ENCODE measurements around the gene TMEM178B. TPM values are rescaled to one million over a fixed set of nuclear protein-coding genes. Genes with fewer than 3 reads are reported as not detected.

The TMEM178B gene
- total RNA-seq, 2 experiments from 2014 or later, result not detected

DNA sequence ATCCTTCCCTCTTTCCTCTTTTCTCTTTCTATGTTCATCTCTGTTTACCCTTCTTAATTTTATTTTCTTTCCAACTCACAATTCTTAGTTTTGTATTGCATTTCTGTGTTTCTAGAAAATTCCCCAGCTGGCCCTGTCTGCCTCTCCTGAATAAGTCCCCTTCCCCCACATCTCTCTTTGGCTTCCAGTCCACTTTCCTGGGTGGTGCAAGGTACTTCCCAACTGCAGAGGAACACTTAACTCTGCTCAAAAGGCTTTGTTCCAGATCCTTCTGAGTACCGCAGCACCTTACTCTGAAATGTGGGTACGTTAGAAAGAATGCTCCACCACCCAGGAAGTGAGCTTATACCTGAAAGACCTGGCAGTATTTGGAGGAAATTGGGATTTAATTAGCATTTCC lies 227.0 kb downstream of the TMEM178B start:
- intact Hi-C loops (cut with DNase I, micrococcal nuclease), result no loop called here
- ChIA-PET POLR2A (no interaction called here), CTCF (no interaction called here)
- Histone ChIP-seq H3K9me3 (ENCODE audit: control insufficient read depth in 1 of 2, insufficient read depth in 1 of 2, low read length in 2 of 2) (peaks cover 0 to 3% of the 10 kb centered on the region in 2 experiments), H3K27ac (ENCODE audit: low read depth in 1 of 2, low read length in 2 of 2) (no peak overlapping the region), H3K4me3 (ENCODE audit: low read length) (no peak overlapping the region), H3K27me3 (ENCODE audit: control insufficient read depth in 1 of 2, insufficient read depth in 2 of 2, low read length in 2 of 2) (peaks cover 0 to 4% of the 10 kb centered on the region in 2 experiments), H3K4me1 (ENCODE audit: insufficient read depth, low read length) (no peaks in the 10 kb centered on the region), H3K36me3 (ENCODE audit: insufficient read depth, low read length) (no peaks in the 10 kb centered on the region)
- ATAC-seq (ENCODE audit: poor library complexity), result no peak
- TF ChIP-seq, protein P1, sequence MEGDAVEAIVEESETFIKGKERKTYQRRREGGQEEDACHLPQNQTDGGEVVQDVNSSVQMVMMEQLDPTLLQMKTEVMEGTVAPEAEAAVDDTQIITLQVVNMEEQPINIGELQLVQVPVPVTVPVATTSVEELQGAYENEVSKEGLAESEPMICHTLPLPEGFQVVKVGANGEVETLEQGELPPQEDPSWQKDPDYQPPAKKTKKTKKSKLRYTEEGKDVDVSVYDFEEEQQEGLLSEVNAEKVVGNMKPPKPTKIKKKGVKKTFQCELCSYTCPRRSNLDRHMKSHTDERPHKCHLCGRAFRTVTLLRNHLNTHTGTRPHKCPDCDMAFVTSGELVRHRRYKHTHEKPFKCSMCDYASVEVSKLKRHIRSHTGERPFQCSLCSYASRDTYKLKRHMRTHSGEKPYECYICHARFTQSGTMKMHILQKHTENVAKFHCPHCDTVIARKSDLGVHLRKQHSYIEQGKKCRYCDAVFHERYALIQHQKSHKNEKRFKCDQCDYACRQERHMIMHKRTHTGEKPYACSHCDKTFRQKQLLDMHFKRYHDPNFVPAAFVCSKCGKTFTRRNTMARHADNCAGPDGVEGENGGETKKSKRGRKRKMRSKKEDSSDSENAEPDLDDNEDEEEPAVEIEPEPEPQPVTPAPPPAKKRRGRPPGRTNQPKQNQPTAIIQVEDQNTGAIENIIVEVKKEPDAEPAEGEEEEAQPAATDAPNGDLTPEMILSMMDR (IDR thresholded peaks at IDR 0.05), result no peak
- Mint-ChIP-seq H3K4me1 (ENCODE audit: low read depth) (no peaks in the 10 kb centered on the region), H3K36me3 (ENCODE audit: low read depth) (no peaks in the 10 kb centered on the region), H3K9me3 (no peaks in the 10 kb centered on the region), H3K27me3 (peaks cover 15% of the 10 kb centered on the region), H3K4me3 (no peak overlapping the region), H3K27ac (no peak overlapping the region)
- no peak for DNase-seq

- H3K4me1 ChIP-seq (ENCODE audit: insufficient read depth, low read length), result no peaks in the 10 kb centered on the region
- ATAC-seq (ENCODE audit: poor library complexity) (no peak), DNase-seq (no peak)
- no peak overlapping the region for H3K4me3 ChIP-seq (ENCODE audit: low read length)
- Mint-ChIP-seq H3K4me1 (ENCODE audit: low read depth) (no peaks in the 10 kb centered on the region), H3K36me3 (ENCODE audit: low read depth) (no peaks in the 10 kb centered on the region), H3K9me3 (no peaks in the 10 kb centered on the region), H3K4me3 (no peak overlapping the region), H3K27ac (no peak overlapping the region), H3K27me3 (peaks cover 14% of the 10 kb centered on the region)
- H3K9me3 ChIP-seq (ENCODE audit: control insufficient read depth in 1 of 2, insufficient read depth in 1 of 2, low read length in 2 of 2), result peaks cover 0 to 3% of the 10 kb centered on the region in 2 experiments
- no peaks in the 10 kb centered on the region for H3K36me3 ChIP-seq (ENCODE audit: insufficient read depth, low read length)
- TF ChIP-seq, protein P1 (IDR thresholded peaks at IDR 0.05), result no peak
- intact Hi-C loops (cut with DNase I, micrococcal nuclease), result no loop called here
- H3K27ac ChIP-seq (ENCODE audit: low read depth in 1 of 2, low read length in 2 of 2), result no peak overlapping the region
- peaks cover 0 to 4% of the 10 kb centered on the region in 2 experiments for H3K27me3 ChIP-seq (ENCODE audit: control insufficient read depth in 1 of 2, insufficient read depth in 2 of 2, low read length in 2 of 2)
- CTCF ChIA-PET, result no interaction called here
- POLR2A ChIA-PET, result no interaction called here
Measured at GRCh38 chr7:141301544-141301943, 227.7 kb downstream of the TMEM178B start.

DNA sequence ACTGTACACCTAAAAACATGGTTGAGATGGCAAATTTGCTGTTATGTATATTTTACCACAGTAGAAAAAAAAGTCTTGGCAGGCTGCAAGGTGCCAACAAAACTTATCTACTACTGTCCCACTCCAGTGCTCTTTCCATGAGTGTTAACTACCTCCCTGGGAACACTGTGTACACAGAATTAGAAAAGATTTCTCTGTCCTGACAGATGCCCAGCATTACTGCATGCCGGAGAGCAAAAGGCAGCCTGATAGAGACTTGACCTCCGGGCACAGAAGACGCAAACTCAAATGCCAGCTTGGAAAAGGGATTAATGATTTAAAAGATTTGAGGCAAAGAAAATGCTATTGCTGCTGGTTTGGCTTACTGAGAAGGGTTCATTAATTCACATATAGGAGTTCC lies 228.8 kb downstream of the TMEM178B start:
- Mint-ChIP-seq H3K4me1 (ENCODE audit: low read depth) (no peaks in the 10 kb centered on the region), H3K27ac (no peak overlapping the region), H3K4me3 (no peak overlapping the region), H3K36me3 (ENCODE audit: low read depth) (no peaks in the 10 kb centered on the region), H3K9me3 (no peaks in the 10 kb centered on the region), H3K27me3 (peaks cover 11% of the 10 kb centered on the region)
- H3K27ac ChIP-seq (ENCODE audit: low read depth in 1 of 2, low read length in 2 of 2), result no peak overlapping the region
- ChIA-PET CTCF (no interaction called here), POLR2A (no interaction called here)
- no peaks in the 10 kb centered on the region for H3K36me3 ChIP-seq (ENCODE audit: insufficient read depth, low read length)
- no peaks in the 10 kb centered on the region for H3K4me1 ChIP-seq (ENCODE audit: insufficient read depth, low read length)
- intact Hi-C loops (cut with DNase I, micrococcal nuclease), result no loop called here
- peaks cover 0 to 4% of the 10 kb centered on the region in 2 experiments for H3K27me3 ChIP-seq (ENCODE audit: control insufficient read depth in 1 of 2, insufficient read depth in 2 of 2, low read length in 2 of 2)
- TF ChIP-seq, protein P1 (IDR thresholded peaks at IDR 0.05), result no peak
- no peak for DNase-seq
- ATAC-seq (ENCODE audit: poor library complexity), result no peak
- H3K9me3 ChIP-seq (ENCODE audit: control insufficient read depth in 1 of 2, insufficient read depth in 1 of 2, low read length in 2 of 2), result peaks cover 0 to 3% of the 10 kb centered on the region in 2 experiments
- H3K4me3 ChIP-seq (ENCODE audit: low read length), result no peak overlapping the region

Measured in CD4-positive, alpha-beta T cell (primary cell).